ENCODE results near the gene KRTAP10-1. TPM values are rescaled to one million over a fixed set of nuclear protein-coding genes. Genes with fewer than 3 reads are reported as not detected.

KRTAP10-1 gene
- total and polyA plus RNA-seq, 2 of the 8 experiments (the other 6 are each of a cell fraction or from before 2014, with no cell fraction given) = 0.08 TPM; not detected in 1

DNA sequence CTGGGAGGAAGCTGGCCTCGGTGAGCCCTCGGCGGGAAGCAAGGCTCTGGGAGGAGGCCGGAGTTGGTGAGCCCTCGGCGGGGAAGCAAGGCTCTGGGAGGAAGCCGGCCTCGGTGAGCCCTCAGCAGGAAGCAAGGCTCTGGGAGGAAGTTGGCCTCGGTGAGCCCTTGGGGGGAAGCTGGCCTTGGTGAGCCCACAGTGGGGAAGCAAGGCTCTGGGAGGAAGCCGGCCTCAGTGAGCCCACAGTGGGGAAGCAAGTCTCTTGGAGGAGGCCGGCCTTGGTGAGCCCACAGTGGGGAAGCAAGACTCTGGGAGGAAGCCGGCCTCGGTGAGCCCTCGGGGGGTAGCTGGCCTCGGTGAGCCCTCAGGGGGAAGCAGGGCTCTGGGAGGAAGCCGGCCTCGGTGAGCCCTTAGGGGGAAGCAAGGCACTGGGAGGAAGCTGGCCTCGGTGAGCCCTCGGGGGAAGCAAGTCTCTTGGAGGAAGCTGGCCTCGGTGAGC lies 36.0 kb downstream of the KRTAP10-1 start:
- Histone ChIP-seq H3K9ac (replicated peaks in 1 of 4; ENCODE audit: extremely low read depth in 1 of 4, low read depth in 3 of 4, low read length in 3 of 4) (no peak overlapping the region), H4K20me1 (replicated peaks in 1 of 2; ENCODE audit: control insufficient read depth in 1 of 2, insufficient read depth in 2 of 2, low read length in 2 of 2) (no peaks in the 10 kb centered on the region), H3K23me2 (ENCODE audit: low read depth, low read length) (0 out of 2 replicates have a peak, but pooled peaks cover 2% of the 10 kb centered on the region), H3K9me3 (ENCODE audit: insufficient read depth in 2 of 2, low read depth in 1 of 2, low read length in 1 of 2) (no peaks in the 10 kb centered on the region), H2BK12ac (ENCODE audit: low read depth, low read length) (no peak overlapping the region), H2BK120ac (replicated peaks; ENCODE audit: low read depth, low read length) (no peak overlapping the region), H3K4me2 (ENCODE audit: insufficient read depth in 1 of 2, low read depth in 2 of 2, low read length in 2 of 2) (no peak overlapping the region), H4K8ac (ENCODE audit: extremely low read depth, insufficient read depth, low read length) (no peak overlapping the region), H3K14ac (ENCODE audit: insufficient read length) (no peak overlapping the region), H4K5ac (ENCODE audit: insufficient read length, low read depth, low read length) (no peak overlapping the region), H3K56ac (replicated peaks; ENCODE audit: insufficient read length, low read depth, low read length) (no peak overlapping the region), H3K23ac (ENCODE audit: insufficient read length) (no peak overlapping the region), H3K27ac (ENCODE audit: low read depth, low read length) (no peak overlapping the region), H4K91ac (replicated peaks; ENCODE audit: insufficient read length, low read length) (no peak overlapping the region), H2AFZ (ENCODE audit: low read length) (no peak overlapping the region), H3K79me1 (ENCODE audit: low read depth, low read length) (no peaks in the 10 kb centered on the region), H3K79me2 (ENCODE audit: control insufficient read depth in 1 of 2, insufficient read depth in 2 of 2, low read length in 2 of 2) (no peaks in the 10 kb centered on the region), H2BK20ac (ENCODE audit: low read length) (no peak overlapping the region), H3K18ac (ENCODE audit: extremely low read depth, low read length) (no peak overlapping the region), H3K27me3 (replicated peaks in 1 of 4; ENCODE audit: control insufficient read depth in 3 of 4, extremely low read depth in 1 of 4, insufficient read depth in 3 of 4, low read length in 3 of 4) (no peaks in the 10 kb centered on the region), H3K4me3 (ENCODE audit: extremely low read depth in 1 of 4, insufficient read depth in 2 of 4, low read depth in 3 of 4, low read length in 4 of 4) (no peak overlapping the region), H2AK5ac (ENCODE audit: low read depth, low read length) (no peak overlapping the region), H2BK15ac (ENCODE audit: low read length) (no peak overlapping the region), H3K36me3 (ENCODE audit: control insufficient read depth in 2 of 4, insufficient read depth in 4 of 4, low read length in 3 of 4) (peaks cover 0 to 6% (median 3%) of the 10 kb centered on the region in 4 experiments; a peak in 3 of 8 replicates), H3K4me1 (replicated peaks in 1 of 4; ENCODE audit: control insufficient read depth in 3 of 4, insufficient read depth in 4 of 4, low read length in 3 of 4) (no peaks in the 10 kb centered on the region; a peak in 2 of 7 replicates), H2BK5ac (ENCODE audit: low read depth, low read length) (no peak overlapping the region), H3K4ac (replicated peaks; ENCODE audit: insufficient read length, low read depth, low read length) (no peak overlapping the region)
- CTCF ChIA-PET (ENCODE audit: partially characterized antibody) = interaction anchor here (0.6 to 1.2 kb wide), 5 partner anchors 18 to 729 kb away, joined by 3 to 4 read pairs (median 3); no protein-coding TSS in a partner anchor
- POLR2A ChIA-PET (ENCODE audit: partially characterized antibody) = interaction anchor here (1.1 kb wide), 1 partner anchor 12 kb away, joined by 3 read pairs; no protein-coding TSS in a partner anchor
- TF ChIP-seq SIN3A (conservative IDR thresholded peaks at IDR 0.05 in 1 of 2, IDR thresholded peaks at IDR 0.05 in 1 of 2; ENCODE audit: low read depth in 1 of 2, low read length in 2 of 2) = no peak
- TF ChIP-seq SUZ12 (IDR thresholded peaks at IDR 0.05; ENCODE audit: low read length) = no peak
- WGBS, 2 experiments (ENCODE audit: extremely low coverage in 1 of 2, insufficient coverage in 1 of 2, insufficient read length in 1 of 2, insufficient replicate concordance in 2 of 2, low coverage in 1 of 2, low lambda C conversion rate in 2 of 2, missing lambda C conversion rate in 1 of 2) = 94% methylated on average over 18 of the region's 20 CpGs; no CpG with 5 or more reads in 1 of the 2 experiments
- DNase-seq (ENCODE audit: low read depth in 1 of 2, low spot score in 2 of 2) (no peak), FAIRE-seq (no peak)

Data from H1 (cell line).